ENCODE data around the gene NUDT17.

GRCh38 chr1:145878724-145879123 lies 33.3 kb downstream of the NUDT17 start:
- TF ChIP-seq CTCF (conservative IDR thresholded peaks at IDR 0.05; ENCODE audit: low read length) (no peak), EZH2phosphoT487 (IDR thresholded peaks at IDR 0.05; ENCODE audit: borderline replicate concordance) (no peak)
